HepG2 (cell line): ENCODE data around the gene DHX32. TPM values are rescaled to one million over a fixed set of nuclear protein-coding genes. Genes with fewer than 3 reads are reported as not detected.

Source experiments
- ATF5 ChIP-seq: sonication (generic); formaldehyde crosslinking; IDR thresholded peaks from 2 replicates; pipeline ENCODE4 v1.4.0; 2020; ENCODE audit warnings: mild to moderate bottlenecking, low read depth, missing genetic modification reagents
- ATM ChIP-seq: fragments of 450-650 bp; IDR thresholded peaks from 2 replicates; pipeline ENCODE4 v1.7.1; 2017; ENCODE audit warnings: mild to moderate bottlenecking, borderline replicate concordance
- DPF2 ChIP-seq: sonication (generic); formaldehyde crosslinking; IDR thresholded peaks from 2 replicates; pipeline ENCODE4 v1.4.0; 2020; ENCODE audit warnings: mild to moderate bottlenecking, low read depth, missing genetic modification reagents, borderline replicate concordance
- FOXA3 ChIP-seq: IDR thresholded peaks from 2 replicates; pipeline ENCODE4 v1.6.1; 2016; ENCODE audit warnings: missing genetic modification reagents, missing compliant biosample characterization
- FOXJ3 ChIP-seq: sonication (generic); formaldehyde crosslinking; IDR thresholded peaks from 2 replicates; pipeline ENCODE4 v1.4.0; 2020; ENCODE audit warnings: missing genetic modification reagents, mild to moderate bottlenecking, borderline replicate concordance
- FOXK2 ChIP-seq: fragments of 450-650 bp; IDR thresholded peaks from 2 replicates; pipeline ENCODE4 v1.6.1; 2016
- FOXM1 ChIP-seq: sonication (generic); formaldehyde crosslinking; IDR thresholded peaks from 2 replicates; pipeline ENCODE4 v1.5.0; 2020; ENCODE audit warnings: missing genetic modification reagents
- HHEX ChIP-seq: IDR thresholded peaks from 2 replicates; pipeline ENCODE4 v1.6.1; 2016; ENCODE audit warnings: control low read depth
- HOXA3 ChIP-seq: sonication (generic); formaldehyde crosslinking; IDR thresholded peaks from 2 replicates; pipeline ENCODE4 v1.5.0; 2020; ENCODE audit warnings: missing genetic modification reagents
- ISL2 ChIP-seq: sonication (generic); formaldehyde crosslinking; IDR thresholded peaks from 2 replicates; pipeline ENCODE4 v1.5.0; 2020; ENCODE audit warnings: missing genetic modification reagents
- MATR3 ChIP-seq: sonication (generic); formaldehyde crosslinking; IDR thresholded peaks from 2 replicates; pipeline ENCODE4 v1.4.0; 2020; ENCODE audit warnings: missing genetic modification reagents
- MIXL1 ChIP-seq: IDR thresholded peaks from 2 replicates; pipeline ENCODE4 v1.6.1; 2016
- MXI1 ChIP-seq: IDR thresholded peaks from 3 replicates; pipeline ENCODE4 v1.6.1; 2012; ENCODE audit warnings: low read depth, low read length, inconsistent platforms, borderline replicate concordance
- NFATC3 ChIP-seq: sonication (generic); formaldehyde crosslinking; IDR thresholded peaks from 2 replicates; pipeline ENCODE4 v1.5.1; 2020; ENCODE audit warnings: mild to moderate bottlenecking, missing genetic modification reagents
- NRL ChIP-seq: sonication (generic); formaldehyde crosslinking; IDR thresholded peaks from 2 replicates; pipeline ENCODE4 v1.5.0; 2020; ENCODE audit warnings: missing genetic modification reagents, mild to moderate bottlenecking, moderate library complexity, borderline replicate concordance
- RARA ChIP-seq: IDR thresholded peaks from 2 replicates; pipeline ENCODE4 v1.6.1; 2016; ENCODE audit warnings: missing genetic modification reagents, missing compliant biosample characterization
- RERE ChIP-seq: IDR thresholded peaks from 2 replicates; pipeline ENCODE4 v1.6.1; 2016; ENCODE audit warnings: low read depth, missing genetic modification reagents, missing compliant biosample characterization
- SMARCC2 ChIP-seq: fragments of 450-650 bp; IDR thresholded peaks from 2 replicates; pipeline ENCODE4 v1.6.1; 2017; ENCODE audit warnings: antibody characterized with exemption, mild to moderate bottlenecking
- TP53 ChIP-seq: sonication (generic); formaldehyde crosslinking; conservative IDR thresholded peaks from 2 replicates; pipeline ENCODE4 v1.4.0; 2020; ENCODE audit warnings: missing genetic modification reagents
- ZNF253 ChIP-seq: sonication (generic); formaldehyde crosslinking; IDR thresholded peaks from 2 replicates; pipeline ENCODE4 v1.8.0; 2022; ENCODE audit warnings: mild to moderate bottlenecking, missing genetic modification reagents, borderline replicate concordance
- ZNF589 ChIP-seq: sonication (generic); formaldehyde crosslinking; conservative IDR thresholded peaks from 2 replicates; pipeline ENCODE4 v1.8.0; 2022; ENCODE audit warnings: mild to moderate bottlenecking, moderate library complexity, missing genetic modification reagents
- ZNF768 ChIP-seq: sonication (generic); formaldehyde crosslinking; IDR thresholded peaks from 2 replicates; pipeline ENCODE4 v1.4.0; 2020; ENCODE audit warnings: missing genetic modification reagents
- ZNF816 ChIP-seq: sonication (generic); formaldehyde crosslinking; IDR thresholded peaks from 2 replicates; pipeline ENCODE4 v1.8.0; 2022; ENCODE audit warnings: missing genetic modification reagents, mild to moderate bottlenecking, borderline replicate concordance
- polyA plus RNA-seq, 8 experiments: library from polyadenylated mRNA; depleted of rRNA in 3 of 8; stranded (reverse) in 7 of 8; unstranded in 1 of 8; fragments of >200 nt; fragmentation: Illumina TruSeq in 4 of 8; extraction: Trizol in 4 of 8; gene quantifications; 2 replicates each; pipeline versions ENCODE4 v1.2.1 to v1.2.3, GENCODE V29; 2011 to 2016; ENCODE audit warnings: low read depth in 4 of 8, missing spikeins in 1 of 8, mixed read lengths in 1 of 8; ENCODE audit not compliant: insufficient read depth in 1 of 8
- total RNA-seq, 5 experiments: library from RNA; depleted of rRNA; stranded (reverse); fragments of >200 nt; fragmentation: Illumina TruSeq; extraction: Trizol; gene quantifications; 2 replicates each; pipeline ENCODE4 v1.2.3, GENCODE V29; 2016; ENCODE audit warnings: low read depth in 1 of 5
- TF ChIP-seq, protein P1 (sequence below): sonication (generic); formaldehyde crosslinking; IDR thresholded peaks from 2 replicates; pipeline ENCODE4 v1.4.0; 2020; ENCODE audit warnings: missing genetic modification reagents
- TF ChIP-seq, protein P2 (sequence below): IDR thresholded peaks from 2 replicates; pipeline ENCODE4 v1.6.1; 2012; ENCODE audit warnings: inconsistent platforms

The DHX32 gene
- total and polyA plus RNA-seq, 2 of the 13 experiments (the other 11 are each of a cell fraction or from before 2014, with no cell fraction given), result 15.5 to 16.5 TPM

- TF ChIP-seq RERE (peak; percentile 99), ATM (no peak), ZNF768 (CRISPR knock-in tag) (no peak), FOXK2 (no peak), MATR3 (CRISPR knock-in tag) (no peak), DPF2 (CRISPR knock-in tag) (no peak), FOXJ3 (CRISPR knock-in tag) (peak; percentile 89), HOXA3 (CRISPR knock-in tag) (no peak), MXI1 (no peak), TP53 (CRISPR knock-in tag) (no peak), HHEX (CRISPR knock-in tag) (peak; percentile 99), ZNF816 (CRISPR knock-in tag) (no peak), NRL (CRISPR knock-in tag) (no peak), ATF5 (CRISPR knock-in tag) (no peak), NFATC3 (CRISPR knock-in tag) (no peak), ZNF253 (CRISPR knock-in tag) (no peak), ZNF589 (CRISPR knock-in tag) (0 out of 2 replicates have a peak, but pooled peaks have one; percentile 17), RARA (CRISPR knock-in tag) (peak; percentile 69), ISL2 (CRISPR knock-in tag) (peak; percentile 79), MIXL1 (CRISPR knock-in tag) (0 out of 2 replicates have a peak, but pooled peaks have one; percentile 37), SMARCC2 (no peak), FOXA3 (peak; percentile 97), FOXM1 (no peak)
- TF ChIP-seq, protein P1, sequence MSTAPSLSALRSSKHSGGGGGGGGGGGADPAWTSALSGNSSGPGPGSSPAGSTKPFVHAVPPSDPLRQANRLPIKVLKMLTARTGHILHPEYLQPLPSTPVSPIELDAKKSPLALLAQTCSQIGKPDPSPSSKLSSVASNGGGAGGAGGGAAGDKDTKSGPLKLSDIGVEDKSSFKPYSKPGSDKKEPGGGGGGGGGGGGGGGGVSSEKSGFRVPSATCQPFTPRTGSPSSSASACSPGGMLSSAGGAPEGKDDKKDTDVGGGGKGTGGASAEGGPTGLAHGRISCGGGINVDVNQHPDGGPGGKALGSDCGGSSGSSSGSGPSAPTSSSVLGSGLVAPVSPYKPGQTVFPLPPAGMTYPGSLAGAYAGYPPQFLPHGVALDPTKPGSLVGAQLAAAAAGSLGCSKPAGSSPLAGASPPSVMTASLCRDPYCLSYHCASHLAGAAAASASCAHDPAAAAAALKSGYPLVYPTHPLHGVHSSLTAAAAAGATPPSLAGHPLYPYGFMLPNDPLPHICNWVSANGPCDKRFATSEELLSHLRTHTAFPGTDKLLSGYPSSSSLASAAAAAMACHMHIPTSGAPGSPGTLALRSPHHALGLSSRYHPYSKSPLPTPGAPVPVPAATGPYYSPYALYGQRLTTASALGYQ (CRISPR knock-in tag), result peak; percentile 96; the same call in 1 of the 2 replicates
- TF ChIP-seq, protein P2, sequence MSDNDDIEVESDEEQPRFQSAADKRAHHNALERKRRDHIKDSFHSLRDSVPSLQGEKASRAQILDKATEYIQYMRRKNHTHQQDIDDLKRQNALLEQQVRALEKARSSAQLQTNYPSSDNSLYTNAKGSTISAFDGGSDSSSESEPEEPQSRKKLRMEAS, result peak; percentile 42; the same call in 1 of the 2 replicates
These were observed 30.9 kb upstream of the DHX32 start (continued) for GRCh38 chr10:125911990-125912389.
